ENCODE results near the gene AQP9. TPM values are rescaled to one million over a fixed set of nuclear protein-coding genes. Genes with fewer than 3 reads are reported as not detected.

Gene AQP9
- total and polyA plus RNA-seq, 7 donors, result 0.49 to 2.8 (median 0.60) TPM; not detected in 2

GRCh38 chr15:58114812-58115211 lies 23.4 kb upstream of the AQP9 start:
- H3K9me3 ChIP-seq, result no peaks in the 10 kb centered on the region
- no peak overlapping the region for H3K4me3 ChIP-seq
- no peak for DNase-seq
- no peaks in the 10 kb centered on the region for H3K36me3 ChIP-seq
- H3K4me1 ChIP-seq, result no peaks in the 10 kb centered on the region
- TF ChIP-seq POLR2A (IDR thresholded peaks at IDR 0.05) (no peak), EP300 (IDR thresholded peaks at IDR 0.05) (no peak), CTCF (IDR thresholded peaks at IDR 0.05) (no peak), POLR2AphosphoS5 (IDR thresholded peaks at IDR 0.05) (no peak)
- intact Hi-C loops (cut with DNase I), result no loop called here
- no peaks in the 10 kb centered on the region for H3K27me3 ChIP-seq
- H3K27ac ChIP-seq, result no peak overlapping the region

- Histone ChIP-seq H3K9me3 (no peaks in the 10 kb centered on the region), H3K27me3 (no peaks in the 10 kb centered on the region), H3K36me3 (no peaks in the 10 kb centered on the region), H3K4me1 (no peaks in the 10 kb centered on the region), H3K4me3 (no peak overlapping the region), H3K27ac (no peak overlapping the region)
- no peak for DNase-seq
- intact Hi-C loops (cut with DNase I), result no loop called here
- no peak for TF ChIP-seq POLR2AphosphoS5 (IDR thresholded peaks at IDR 0.05)
- TF ChIP-seq POLR2A (IDR thresholded peaks at IDR 0.05), result no peak
- TF ChIP-seq EP300 (IDR thresholded peaks at IDR 0.05), result no peak
- TF ChIP-seq CTCF (IDR thresholded peaks at IDR 0.05), result no peak
- WGBS, 2 donors, result 58 to 78% methylated on average over 1 of the region's 1 CpG
Observed at GRCh38 chr15:58115692-58116091, 22.5 kb upstream of the AQP9 start.

DNA sequence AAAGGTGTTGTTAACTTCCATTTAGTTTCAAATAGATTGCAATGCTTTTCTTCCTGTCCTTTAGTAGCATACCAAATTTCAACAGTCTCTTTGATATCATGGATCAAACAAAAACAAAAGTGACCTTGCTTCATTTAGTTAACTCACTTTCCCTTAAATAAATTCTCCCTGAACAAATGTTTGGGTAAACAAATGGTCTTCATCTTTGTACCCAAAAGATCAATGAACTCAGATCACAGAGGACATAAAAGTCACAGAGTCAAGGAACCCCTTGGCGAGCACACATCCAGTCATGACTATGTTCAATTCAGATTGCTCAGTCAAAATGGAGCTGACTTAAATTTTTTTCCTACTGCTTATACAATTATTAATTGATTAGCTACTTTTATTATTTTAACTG lies 20.6 kb upstream of the AQP9 start:
- H3K9me3 ChIP-seq, result no peaks in the 10 kb centered on the region
- intact Hi-C loops (cut with DNase I), result no loop called here
- H3K36me3 ChIP-seq, result no peaks in the 10 kb centered on the region
- no peak overlapping the region for H3K27ac ChIP-seq
- no peaks in the 10 kb centered on the region for H3K27me3 ChIP-seq
- H3K4me3 ChIP-seq, result no peak overlapping the region
- 84 to 97% methylated on average over 1 of the region's 1 CpG for WGBS, 2 donors
- TF ChIP-seq POLR2AphosphoS5 (IDR thresholded peaks at IDR 0.05) (no peak), POLR2A (IDR thresholded peaks at IDR 0.05) (no peak), EP300 (IDR thresholded peaks at IDR 0.05) (no peak), CTCF (IDR thresholded peaks at IDR 0.05) (no peak)
- no peak for DNase-seq
- no peaks in the 10 kb centered on the region for H3K4me1 ChIP-seq

DNA sequence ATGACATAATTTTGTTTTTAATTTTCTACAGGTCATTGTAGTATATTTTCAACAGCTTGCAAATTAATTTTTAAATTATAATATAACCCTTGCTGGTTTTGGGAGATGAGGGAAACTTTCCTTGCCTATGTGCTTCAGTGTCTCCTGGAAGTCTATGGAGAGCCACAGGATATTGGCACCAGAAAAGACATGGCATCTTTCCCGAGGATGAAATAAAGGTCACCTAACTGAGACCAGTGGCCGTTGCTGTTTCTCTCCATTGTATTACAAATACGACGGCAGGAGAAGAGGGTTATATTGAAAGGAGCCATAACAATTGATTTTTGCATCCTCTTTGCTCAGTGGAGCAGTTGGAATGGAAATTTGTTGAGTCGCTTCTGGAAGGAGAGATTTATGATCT lies 19.9 kb upstream of the AQP9 start:
- TF ChIP-seq CTCF (IDR thresholded peaks at IDR 0.05) (no peak), EP300 (IDR thresholded peaks at IDR 0.05) (no peak)
- H3K9me3 ChIP-seq, result no peaks in the 10 kb centered on the region

GRCh38 chr15:58119016-58119415 lies 19.2 kb upstream of the AQP9 start:
- H3K4me3 ChIP-seq, result no peak overlapping the region
- H3K36me3 ChIP-seq, result no peaks in the 10 kb centered on the region
- no peak overlapping the region for H3K27ac ChIP-seq
- H3K27me3 ChIP-seq, result no peaks in the 10 kb centered on the region
- DNase-seq, result no peak
- intact Hi-C loops (cut with DNase I), result no loop called here
- no peaks in the 10 kb centered on the region for H3K4me1 ChIP-seq
- TF ChIP-seq POLR2AphosphoS5 (IDR thresholded peaks at IDR 0.05) (no peak), CTCF (IDR thresholded peaks at IDR 0.05) (no peak), EP300 (IDR thresholded peaks at IDR 0.05) (no peak), POLR2A (IDR thresholded peaks at IDR 0.05) (no peak)
- H3K9me3 ChIP-seq, result no peaks in the 10 kb centered on the region
- WGBS, 2 donors, result 95 to 98% methylated on average over 1 of the region's 1 CpG

More for the DNA sequence above, 19.9 kb upstream of the AQP9 start:
- WGBS, 2 donors, result 88 to 92% methylated on average over 5 of the region's 5 CpGs
- no peak overlapping the region for H3K27ac ChIP-seq
- H3K4me3 ChIP-seq, result no peak overlapping the region
- H3K4me1 ChIP-seq, result no peaks in the 10 kb centered on the region
- H3K27me3 ChIP-seq, result no peaks in the 10 kb centered on the region
- no peaks in the 10 kb centered on the region for H3K36me3 ChIP-seq
- intact Hi-C loops (cut with DNase I), result no loop called here
- DNase-seq, result no peak

Measured in sigmoid colon (tissue), 7 donors.